Stomach (tissue), 4 donors: ENCODE data around the gene SSUH2.

Experiments
- POLR2AphosphoS5 ChIP-seq, 3 donors: sonication (generic); formaldehyde crosslinking; IDR thresholded peaks; one replicate each; pipeline ENCODE4 v1.6.1; 2016; ENCODE audit warnings: antibody characterized with exemption in 3 of 3
- TF ChIP-seq, protein P1 (sequence below), 7 experiments: fragments of 450-650 bp in 4 of 7; fragments of 200-600 bp in 3 of 7; sonication (generic) in 3 of 7; IDR thresholded peaks; one replicate each; pipeline ENCODE4 v1.5.1; 2016 to 2019; ENCODE audit warnings: antibody characterized with exemption in 7 of 7, control low read depth in 2 of 7, mild to moderate bottlenecking in 1 of 7

GRCh38 chr3:8618950-8619349 is 25.6 kb downstream of the SSUH2 start:
- TF ChIP-seq, protein P1, sequence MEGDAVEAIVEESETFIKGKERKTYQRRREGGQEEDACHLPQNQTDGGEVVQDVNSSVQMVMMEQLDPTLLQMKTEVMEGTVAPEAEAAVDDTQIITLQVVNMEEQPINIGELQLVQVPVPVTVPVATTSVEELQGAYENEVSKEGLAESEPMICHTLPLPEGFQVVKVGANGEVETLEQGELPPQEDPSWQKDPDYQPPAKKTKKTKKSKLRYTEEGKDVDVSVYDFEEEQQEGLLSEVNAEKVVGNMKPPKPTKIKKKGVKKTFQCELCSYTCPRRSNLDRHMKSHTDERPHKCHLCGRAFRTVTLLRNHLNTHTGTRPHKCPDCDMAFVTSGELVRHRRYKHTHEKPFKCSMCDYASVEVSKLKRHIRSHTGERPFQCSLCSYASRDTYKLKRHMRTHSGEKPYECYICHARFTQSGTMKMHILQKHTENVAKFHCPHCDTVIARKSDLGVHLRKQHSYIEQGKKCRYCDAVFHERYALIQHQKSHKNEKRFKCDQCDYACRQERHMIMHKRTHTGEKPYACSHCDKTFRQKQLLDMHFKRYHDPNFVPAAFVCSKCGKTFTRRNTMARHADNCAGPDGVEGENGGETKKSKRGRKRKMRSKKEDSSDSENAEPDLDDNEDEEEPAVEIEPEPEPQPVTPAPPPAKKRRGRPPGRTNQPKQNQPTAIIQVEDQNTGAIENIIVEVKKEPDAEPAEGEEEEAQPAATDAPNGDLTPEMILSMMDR (IDR thresholded peaks at IDR 0.05): no peak
- no peak for TF ChIP-seq POLR2AphosphoS5 (IDR thresholded peaks at IDR 0.05)
